ENCODE data around the gene HECTD2.

- TF ChIP-seq, protein P1, sequence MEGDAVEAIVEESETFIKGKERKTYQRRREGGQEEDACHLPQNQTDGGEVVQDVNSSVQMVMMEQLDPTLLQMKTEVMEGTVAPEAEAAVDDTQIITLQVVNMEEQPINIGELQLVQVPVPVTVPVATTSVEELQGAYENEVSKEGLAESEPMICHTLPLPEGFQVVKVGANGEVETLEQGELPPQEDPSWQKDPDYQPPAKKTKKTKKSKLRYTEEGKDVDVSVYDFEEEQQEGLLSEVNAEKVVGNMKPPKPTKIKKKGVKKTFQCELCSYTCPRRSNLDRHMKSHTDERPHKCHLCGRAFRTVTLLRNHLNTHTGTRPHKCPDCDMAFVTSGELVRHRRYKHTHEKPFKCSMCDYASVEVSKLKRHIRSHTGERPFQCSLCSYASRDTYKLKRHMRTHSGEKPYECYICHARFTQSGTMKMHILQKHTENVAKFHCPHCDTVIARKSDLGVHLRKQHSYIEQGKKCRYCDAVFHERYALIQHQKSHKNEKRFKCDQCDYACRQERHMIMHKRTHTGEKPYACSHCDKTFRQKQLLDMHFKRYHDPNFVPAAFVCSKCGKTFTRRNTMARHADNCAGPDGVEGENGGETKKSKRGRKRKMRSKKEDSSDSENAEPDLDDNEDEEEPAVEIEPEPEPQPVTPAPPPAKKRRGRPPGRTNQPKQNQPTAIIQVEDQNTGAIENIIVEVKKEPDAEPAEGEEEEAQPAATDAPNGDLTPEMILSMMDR (IDR thresholded peaks at IDR 0.05), result no peak
- TF ChIP-seq REST (IDR thresholded peaks at IDR 0.05; ENCODE audit: insufficient read depth in 1 of 2, low read depth in 2 of 2, low read length in 1 of 2), result no peak
These were observed 109.9 kb downstream of the HECTD2 start for GRCh38 chr10:91519899-91520514.
